Activated gamma-delta T cell (primary cell): ENCODE results near the gene CISH.

Experiments used
- DNase-seq: peaks from one replicate; lab custom pipeline; 2025; lab: John Stamatoyannopoulos, UW

CISH gene

GRCh38 chr3:50599115-50599715 lies 12.4 kb downstream of the CISH start:
- no peak for DNase-seq

- no peak for DNase-seq
These were observed 17.3 kb downstream of the CISH start for GRCh38 chr3:50594253-50594785.

GRCh38 chr3:50592568-50592967 lies 19.0 kb downstream of the CISH start:
- no peak for DNase-seq

DNA sequence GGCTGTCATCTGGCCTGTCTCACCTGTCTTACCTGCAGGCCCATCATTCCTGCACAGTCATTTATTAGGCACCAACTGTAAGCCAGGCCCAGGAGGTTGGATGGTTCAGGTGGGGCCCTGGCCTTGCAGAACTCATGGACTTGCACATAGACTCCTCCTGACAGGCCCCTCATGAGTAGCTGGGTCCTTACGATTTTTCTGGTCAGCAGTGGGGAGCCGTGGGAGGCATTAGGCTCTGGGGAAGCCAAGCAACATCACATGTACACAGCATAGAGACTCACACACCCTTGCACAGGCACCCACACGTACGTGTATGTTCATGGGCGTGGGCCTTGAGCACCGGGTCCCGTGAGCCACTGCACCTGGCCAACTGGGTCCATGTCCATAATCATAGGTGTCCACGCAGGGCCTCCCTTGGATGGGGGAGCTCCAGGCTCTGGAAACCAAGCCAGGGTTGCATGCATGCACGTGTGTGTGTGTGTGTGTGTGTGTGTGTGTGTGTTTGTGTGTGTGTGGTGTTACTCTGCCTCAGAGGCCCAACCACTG lies 20.3 kb downstream of the CISH start:
- DNase-seq, result no peak

GRCh38 chr3:50588759-50589433 lies 22.7 kb downstream of the CISH start:
- no peak for DNase-seq

- peak; percentile 56 for DNase-seq
These were observed 23.5 kb downstream of the CISH start for GRCh38 chr3:50587806-50588758.

DNA sequence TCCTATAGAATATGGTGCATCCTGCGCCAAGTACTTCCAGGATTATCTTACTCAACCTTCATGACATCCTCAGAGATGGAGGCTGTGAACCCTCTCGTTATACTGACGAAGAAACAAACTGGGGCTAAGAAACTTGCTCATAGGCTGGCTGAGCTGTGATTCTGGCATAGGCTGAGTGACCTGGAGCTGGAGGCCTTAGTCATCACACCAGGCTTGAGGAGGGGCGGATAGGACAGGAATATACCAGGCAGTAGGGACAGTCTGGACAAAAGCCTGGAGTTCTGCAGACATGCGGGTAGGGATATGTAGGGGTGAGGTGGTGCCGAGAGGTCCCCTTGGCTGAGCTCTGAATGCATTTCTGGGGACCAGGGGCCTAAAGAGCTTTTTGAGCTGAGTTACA lies 24.2 kb downstream of the CISH start:
- DNase-seq, result no peak

GRCh38 chr3:50586763-50587070 lies 24.9 kb downstream of the CISH start:
- no peak for DNase-seq

- DNase-seq, result no peak
These were observed 25.4 kb downstream of the CISH start for GRCh38 chr3:50585919-50586762.

DNA sequence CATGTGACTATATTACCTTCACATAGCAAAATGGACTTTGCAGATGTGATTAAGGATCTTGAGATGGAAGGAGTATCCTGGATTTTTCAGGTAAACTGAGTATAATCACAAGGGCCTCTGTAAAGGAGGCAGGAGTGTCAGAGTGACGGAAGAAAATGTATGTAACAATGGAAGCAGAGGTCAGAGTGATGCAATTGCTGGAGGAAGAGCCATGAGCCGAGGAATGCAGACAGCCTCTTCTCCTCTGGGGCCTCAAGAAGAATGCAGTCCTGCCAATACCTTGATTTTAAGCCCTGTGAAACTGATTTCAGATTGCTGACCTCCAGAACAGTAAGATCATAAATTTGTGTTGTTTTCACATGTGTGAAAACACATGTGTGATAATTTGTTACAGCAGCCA lies 27.2 kb downstream of the CISH start:
- no peak for DNase-seq

DNA sequence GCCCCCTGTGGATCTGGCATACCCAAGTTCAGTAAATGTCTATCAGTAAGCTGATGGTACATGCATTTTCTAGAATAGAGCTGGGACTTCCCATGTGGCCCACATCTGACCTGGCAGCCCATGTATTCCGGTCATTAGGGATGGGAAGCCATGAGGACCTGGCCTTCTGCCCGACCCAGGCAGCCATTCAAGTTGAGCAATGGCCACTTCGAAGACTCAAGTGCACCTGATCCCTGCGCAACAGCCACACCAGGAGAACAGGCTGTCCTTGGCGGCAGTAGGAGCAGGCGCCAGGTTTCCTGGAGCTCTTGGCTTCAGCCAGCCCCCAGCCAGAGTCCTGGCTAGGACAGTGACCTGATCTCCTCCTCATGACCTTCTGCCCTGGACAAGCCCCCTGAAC lies 27.7 kb downstream of the CISH start:
- DNase-seq, result no peak

- DNase-seq, result no peak
These were observed 29.5 kb downstream of the CISH start for GRCh38 chr3:50582083-50582482.

- DNase-seq, result no peak
These were observed 30.1 kb downstream of the CISH start for GRCh38 chr3:50581459-50581842.

GRCh38 chr3:50580683-50581458 lies 30.7 kb downstream of the CISH start:
- DNase-seq, result no peak

GRCh38 chr3:50577348-50577747 lies 34.2 kb downstream of the CISH start:
- no peak for DNase-seq

GRCh38 chr3:50575372-50575771 lies 36.2 kb downstream of the CISH start:
- no peak for DNase-seq

GRCh38 chr3:50574444-50574831 lies 37.1 kb downstream of the CISH start:
- DNase-seq, result no peak

- no peak for DNase-seq
These were observed 37.8 kb downstream of the CISH start for GRCh38 chr3:50573566-50574443.

GRCh38 chr3:50572801-50573371 lies 38.7 kb downstream of the CISH start:
- DNase-seq, result no peak
